Left forelimb (tissue), 1 donor: ENCODE data around the gene BMPR2.
"Not testable (repeated sequence)": the region's sequence is repeated elsewhere in the genome, so short reads cannot be mapped to it uniquely, and the experiment has no call there.

ENCODE experiments used
- DNase-seq: peaks from one replicate; pipeline ENCODE4 v3.0.0-alpha.2; 2018; ENCODE audit warnings: low spot score

The BMPR2 gene

GRCh38 chr2:202452744-202453143 lies 76.6 kb downstream of the BMPR2 start:
- DNase-seq = no peak

DNA sequence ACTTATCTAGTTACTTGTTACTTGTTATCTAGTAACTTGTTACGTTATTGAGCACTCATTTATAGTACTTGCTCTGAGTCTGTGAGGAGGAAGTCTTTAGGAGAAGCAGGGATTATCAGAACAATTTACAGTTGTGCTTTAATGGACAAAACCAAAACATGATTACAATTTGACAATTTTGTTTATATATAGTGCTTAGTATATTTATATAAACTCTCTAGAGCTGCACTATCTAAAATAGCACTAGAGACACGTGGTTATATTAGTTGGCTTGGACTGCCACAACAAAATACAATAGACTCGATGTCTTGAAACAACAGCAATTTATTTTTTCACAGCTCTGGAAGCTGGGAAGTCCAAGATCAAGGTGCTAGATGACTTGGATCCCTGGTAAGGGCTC lies 78.4 kb downstream of the BMPR2 start:
- DNase-seq = no peak

DNA sequence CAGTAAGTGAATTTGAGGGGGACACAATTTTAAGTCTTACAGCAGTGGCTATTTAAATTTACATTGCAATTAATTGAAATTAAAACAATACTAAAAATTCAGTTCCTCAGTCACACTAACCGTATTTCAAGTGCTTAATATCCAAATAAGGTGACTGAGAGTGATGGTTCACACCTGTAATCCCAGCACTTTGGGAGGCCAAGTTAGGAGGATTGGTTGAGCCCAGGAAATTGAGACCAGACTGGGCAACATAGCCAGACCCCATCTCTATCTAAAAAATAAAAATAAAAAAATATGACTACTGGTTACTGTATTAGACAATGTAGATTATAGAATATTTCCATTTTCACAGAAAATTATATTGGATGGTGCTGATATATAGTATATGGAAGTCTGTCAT lies 79.0 kb downstream of the BMPR2 start:
- no peak for DNase-seq

DNA sequence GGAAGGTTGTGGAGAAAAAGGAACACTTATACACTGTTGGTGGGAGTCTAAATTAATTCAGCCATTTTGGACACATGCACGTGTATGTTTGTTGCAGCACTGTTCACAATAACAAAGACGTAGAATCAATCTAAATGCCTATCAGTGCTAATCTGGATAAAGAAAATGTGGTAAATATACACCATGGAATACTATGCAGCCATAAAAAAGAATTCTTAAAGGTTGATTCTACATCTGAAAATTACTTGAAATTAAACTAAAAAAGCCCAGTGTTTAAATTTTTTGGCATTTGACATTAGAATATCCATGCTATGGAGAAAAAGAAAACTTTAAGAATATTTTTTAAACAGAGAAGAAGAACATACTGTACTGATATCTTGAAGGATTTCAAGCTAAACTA lies 84.0 kb downstream of the BMPR2 start:
- no peak for DNase-seq

GRCh38 chr2:202479090-202479489 lies 103.0 kb downstream of the BMPR2 start:
- no peak for DNase-seq

- no peak for DNase-seq
These were observed 103.5 kb downstream of the BMPR2 start for GRCh38 chr2:202479610-202480009.

DNA sequence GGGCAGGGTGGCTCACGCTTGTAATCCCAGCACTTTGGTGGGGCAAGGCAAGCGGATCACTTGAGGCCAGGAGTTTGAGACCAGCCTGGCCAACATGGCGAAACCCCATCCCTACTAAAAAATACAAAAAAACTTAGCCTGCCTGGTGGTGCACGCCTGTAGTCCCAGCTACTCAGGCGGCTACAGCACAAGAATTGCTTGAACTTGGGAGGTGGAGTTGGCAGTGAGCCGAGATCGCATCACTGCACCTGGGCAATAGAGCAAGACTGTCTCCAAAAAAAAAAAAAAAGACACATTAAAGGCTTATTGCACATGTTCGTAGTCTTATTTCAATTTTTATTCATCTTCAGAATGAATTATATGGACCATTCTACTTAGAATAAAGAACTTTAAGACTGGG lies 110.2 kb downstream of the BMPR2 start:
- DNase-seq = no peak

- DNase-seq = no peak
These were observed 112.5 kb downstream of the BMPR2 start for GRCh38 chr2:202488671-202489070.

DNA sequence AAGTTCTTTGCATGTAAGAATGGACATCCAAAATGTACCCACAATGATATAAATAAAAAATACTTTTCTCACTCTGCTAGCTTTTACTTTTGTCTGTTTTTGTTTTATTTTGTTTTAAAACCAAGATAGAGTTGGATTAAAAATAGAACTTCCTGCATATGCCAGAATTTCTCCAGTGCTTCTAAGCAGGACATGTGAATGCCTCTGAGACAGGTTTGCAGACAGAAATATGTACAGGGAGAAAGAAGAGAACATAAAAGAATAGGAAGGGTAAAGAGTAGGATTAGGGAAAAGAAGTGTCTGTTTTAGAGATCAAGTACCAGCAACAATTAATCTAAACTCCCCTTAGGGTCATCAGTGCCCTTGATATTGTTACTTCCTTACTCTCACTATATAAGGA lies 114.4 kb downstream of the BMPR2 start:
- DNase-seq = no peak

GRCh38 chr2:202491514-202491913 lies 115.4 kb downstream of the BMPR2 start:
- DNase-seq = no peak

GRCh38 chr2:202494300-202495229 lies 118.4 kb downstream of the BMPR2 start:
- no peak for DNase-seq

DNA sequence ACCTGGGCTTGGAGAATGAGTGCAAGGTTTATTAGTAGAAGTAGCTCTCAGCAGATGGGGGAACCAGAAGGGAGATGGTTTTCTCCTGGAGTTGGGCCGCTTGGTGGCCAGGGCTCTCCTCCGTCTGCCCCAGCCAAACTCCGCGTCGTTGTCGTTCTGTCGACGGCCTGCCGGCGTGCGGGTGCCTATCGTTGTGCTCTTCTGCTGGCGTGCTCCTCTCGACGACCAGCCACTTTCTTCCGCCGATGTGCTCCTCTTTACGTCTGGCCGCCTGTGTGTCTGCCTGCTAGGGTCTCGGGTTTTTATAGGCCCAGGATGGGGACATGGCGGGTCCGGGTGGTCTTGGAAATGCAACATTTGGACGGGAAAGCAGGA lies 119.1 kb downstream of the BMPR2 start:
- DNase-seq = no peak

DNA sequence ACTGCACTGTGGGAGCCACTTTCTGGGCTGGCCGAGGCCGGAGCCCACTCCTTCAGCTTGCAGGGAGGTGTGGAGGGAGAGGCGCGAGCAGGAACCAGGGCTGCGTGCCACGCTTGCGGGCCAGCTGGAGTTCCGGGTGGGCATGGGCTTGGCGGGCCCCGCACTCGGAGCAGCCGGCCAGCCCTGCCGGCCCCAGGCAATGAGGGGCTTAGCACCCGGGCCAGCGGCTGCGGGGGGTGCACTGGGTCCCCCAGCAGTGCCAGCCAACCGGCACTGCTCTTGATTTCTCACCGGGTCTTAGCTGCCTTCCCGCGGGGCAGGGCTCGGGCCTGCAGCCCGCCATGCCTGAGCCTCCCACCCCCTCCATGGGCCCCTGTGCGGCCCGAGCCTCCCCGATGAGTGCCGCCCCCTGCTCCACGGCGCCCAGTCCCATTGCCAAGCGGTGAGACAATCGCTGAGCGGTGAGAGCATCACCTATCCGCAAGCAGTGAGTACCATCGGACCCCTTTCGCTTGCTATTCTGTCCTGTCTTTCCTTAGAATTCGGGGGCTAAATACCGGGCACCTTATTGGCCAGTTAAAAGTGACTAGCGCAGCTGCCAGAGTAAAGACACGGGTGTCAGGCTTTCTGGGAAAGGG lies 120.8 kb downstream of the BMPR2 start:
- not testable (repeated sequence) for DNase-seq

GRCh38 chr2:202497473-202497866 lies 121.3 kb downstream of the BMPR2 start:
- not testable (repeated sequence) for DNase-seq

DNA sequence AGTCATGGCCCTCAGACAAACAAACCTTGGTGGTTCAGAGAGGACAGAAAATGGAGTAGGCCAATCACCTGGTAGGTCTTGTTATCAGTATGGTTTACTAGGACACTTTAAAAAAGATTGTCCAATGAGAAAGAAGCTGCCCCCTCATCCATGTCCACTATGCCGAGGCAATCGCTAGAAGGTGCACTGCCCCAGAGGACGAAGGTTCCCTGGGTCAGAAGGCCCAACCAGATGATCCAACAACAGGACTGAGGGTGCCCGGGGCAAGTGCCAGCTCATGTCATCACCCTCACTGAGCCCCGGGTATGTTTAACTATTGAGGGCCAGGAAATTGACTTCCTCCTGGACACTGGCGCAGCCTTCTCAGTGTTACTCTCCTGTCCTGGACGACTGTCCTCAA lies 123.7 kb downstream of the BMPR2 start:
- DNase-seq = not testable (repeated sequence)

DNA sequence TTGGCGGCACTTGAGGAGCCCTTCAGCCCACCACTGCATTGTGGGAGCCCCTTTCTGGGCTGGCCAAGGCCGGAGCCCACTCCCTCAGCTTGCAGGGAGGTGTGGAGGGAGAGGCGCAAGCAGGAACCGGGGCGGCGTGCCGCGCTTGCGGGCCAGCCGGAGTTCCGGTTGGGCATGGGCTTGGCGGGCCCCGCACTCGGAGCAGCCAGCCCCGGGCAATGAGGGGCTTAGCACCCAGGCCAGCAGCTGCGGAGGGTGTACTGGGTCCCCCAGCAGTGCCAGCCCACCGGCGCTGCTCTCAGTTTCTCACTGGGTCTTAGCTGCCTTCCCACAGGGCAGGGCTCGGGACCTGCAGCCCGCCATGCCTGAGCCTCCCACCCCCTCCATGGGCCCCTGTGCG lies 127.1 kb downstream of the BMPR2 start:
- not testable (repeated sequence) for DNase-seq

DNA sequence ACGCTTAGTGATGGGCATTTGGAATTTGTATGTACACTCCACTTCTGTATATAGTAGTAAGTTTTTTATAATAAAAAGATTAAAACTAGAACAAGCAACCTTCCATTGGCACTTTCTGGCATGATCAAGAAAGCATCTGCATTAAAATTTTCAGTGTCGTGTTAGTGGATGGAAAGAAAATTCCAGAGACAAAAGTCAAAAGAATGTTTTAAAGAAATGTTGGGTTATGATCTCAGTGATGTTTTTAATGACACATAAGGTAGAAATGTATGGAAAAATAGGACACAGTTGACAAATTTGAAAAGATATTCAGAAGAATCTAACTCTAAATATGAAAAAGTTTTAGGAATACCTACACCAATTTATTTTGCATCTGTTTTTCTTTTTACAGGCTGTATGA lies 132.6 kb downstream of the BMPR2 start:
- DNase-seq = no peak

GRCh38 chr2:202510911-202511310 lies 134.8 kb downstream of the BMPR2 start:
- no peak for DNase-seq

GRCh38 chr2:202512176-202512575 lies 136.0 kb downstream of the BMPR2 start:
- DNase-seq = no peak

DNA sequence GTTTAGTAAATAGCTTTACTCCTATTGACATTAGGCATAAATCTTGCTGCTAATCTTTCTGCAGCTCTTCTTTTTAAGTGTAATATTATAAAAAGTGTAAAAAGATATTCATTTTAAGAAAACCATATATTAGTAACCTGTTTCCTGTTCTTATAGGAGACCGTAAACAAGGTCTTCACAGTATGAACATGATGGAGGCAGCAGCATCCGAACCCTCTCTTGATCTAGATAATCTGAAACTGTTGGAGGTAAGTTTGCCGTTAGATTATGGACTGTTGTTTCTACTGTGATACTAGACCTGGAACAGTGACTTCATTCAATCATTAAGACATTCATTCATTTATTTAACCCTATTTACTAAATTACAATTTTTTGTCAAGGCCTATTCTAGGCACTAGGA lies 138.6 kb downstream of the BMPR2 start:
- DNase-seq = no peak

GRCh38 chr2:202519453-202519852 lies 143.3 kb downstream of the BMPR2 start:
- DNase-seq = no peak

DNA sequence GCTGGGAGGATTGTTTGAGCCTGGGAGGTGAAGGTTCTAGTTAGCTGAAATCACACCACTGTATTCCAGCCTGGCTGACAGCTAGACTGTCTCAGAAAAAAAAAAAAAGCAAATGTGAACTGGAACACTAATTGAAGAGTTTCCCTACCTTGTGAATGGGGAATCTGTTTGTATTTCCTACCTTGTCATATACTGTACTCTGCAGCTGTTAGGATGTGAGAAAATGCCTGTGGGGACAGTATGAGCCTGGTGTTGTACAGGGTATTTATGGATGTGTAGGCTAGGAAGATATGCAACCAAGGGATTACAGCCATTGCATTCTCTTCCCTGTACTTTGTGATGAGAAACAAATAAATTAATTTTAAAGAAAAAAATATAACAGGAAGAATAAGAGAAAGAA lies 145.3 kb downstream of the BMPR2 start:
- no peak for DNase-seq

GRCh38 chr2:202529389-202529788 lies 153.3 kb downstream of the BMPR2 start:
- DNase-seq = no peak

GRCh38 chr2:202530038-202530437 lies 153.9 kb downstream of the BMPR2 start:
- no peak for DNase-seq
